GM19240 (cell line): ENCODE results near the gene RPL13.
A peak's percentile ranks its signal among the peaks of the same experiment; 100 is the strongest.
"Not testable (repeated sequence)": the region's sequence is repeated elsewhere in the genome, so short reads cannot be mapped to it uniquely, and the experiment has no call there.

Experiments used
- DNase-seq: peaks from one replicate; pipeline ENCODE4 v3.0.0; 2011; ENCODE audit warnings: low spot score; ENCODE audit not compliant: insufficient read length

The RPL13 gene

DNA sequence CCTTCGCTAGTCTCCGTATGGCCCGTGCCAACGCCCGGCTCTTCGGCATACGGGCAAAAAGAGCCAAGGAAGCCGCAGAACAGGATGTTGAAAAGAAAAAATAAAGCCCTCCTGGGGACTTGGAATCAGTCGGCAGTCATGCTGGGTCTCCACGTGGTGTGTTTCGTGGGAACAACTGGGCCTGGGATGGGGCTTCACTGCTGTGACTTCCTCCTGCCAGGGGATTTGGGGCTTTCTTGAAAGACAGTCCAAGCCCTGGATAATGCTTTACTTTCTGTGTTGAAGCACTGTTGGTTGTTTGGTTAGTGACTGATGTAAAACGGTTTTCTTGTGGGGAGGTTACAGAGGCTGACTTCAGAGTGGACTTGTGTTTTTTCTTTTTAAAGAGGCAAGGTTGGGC, 2.5 kb downstream of the RPL13 start:
- no peak for DNase-seq

DNA sequence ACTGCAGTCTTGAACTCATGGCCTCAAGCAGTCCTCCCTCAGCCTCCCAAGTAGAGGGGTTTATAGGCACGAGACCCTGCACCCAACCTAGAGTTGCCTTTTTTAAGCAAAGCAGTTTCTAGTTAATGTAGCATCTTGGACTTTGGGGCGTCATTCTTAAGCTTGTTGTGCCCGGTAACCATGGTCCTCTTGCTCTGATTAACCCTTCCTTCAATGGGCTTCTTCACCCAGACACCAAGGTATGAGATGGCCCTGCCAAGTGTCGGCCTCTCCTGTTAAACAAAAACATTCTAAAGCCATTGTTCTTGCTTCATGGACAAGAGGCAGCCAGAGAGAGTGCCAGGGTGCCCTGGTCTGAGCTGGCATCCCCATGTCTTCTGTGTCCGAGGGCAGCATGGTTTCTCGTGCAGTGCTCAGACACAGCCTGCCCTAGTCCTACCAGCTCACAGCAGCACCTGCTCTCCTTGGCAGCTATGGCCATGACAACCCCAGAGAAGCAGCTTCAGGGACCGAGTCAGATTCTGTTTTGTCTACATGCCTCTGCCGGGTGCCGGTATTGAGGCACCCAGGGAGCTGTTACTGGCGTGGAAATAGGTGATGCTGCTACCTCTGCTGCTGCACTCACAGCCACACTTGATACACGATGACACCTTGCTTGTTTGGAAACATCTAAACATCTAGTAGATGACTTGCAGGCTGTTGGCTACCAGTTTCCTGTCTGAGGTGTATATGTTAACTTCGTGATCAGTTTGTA, 3.3 kb downstream of the RPL13 start:
- DNase-seq, result no peak

DNA sequence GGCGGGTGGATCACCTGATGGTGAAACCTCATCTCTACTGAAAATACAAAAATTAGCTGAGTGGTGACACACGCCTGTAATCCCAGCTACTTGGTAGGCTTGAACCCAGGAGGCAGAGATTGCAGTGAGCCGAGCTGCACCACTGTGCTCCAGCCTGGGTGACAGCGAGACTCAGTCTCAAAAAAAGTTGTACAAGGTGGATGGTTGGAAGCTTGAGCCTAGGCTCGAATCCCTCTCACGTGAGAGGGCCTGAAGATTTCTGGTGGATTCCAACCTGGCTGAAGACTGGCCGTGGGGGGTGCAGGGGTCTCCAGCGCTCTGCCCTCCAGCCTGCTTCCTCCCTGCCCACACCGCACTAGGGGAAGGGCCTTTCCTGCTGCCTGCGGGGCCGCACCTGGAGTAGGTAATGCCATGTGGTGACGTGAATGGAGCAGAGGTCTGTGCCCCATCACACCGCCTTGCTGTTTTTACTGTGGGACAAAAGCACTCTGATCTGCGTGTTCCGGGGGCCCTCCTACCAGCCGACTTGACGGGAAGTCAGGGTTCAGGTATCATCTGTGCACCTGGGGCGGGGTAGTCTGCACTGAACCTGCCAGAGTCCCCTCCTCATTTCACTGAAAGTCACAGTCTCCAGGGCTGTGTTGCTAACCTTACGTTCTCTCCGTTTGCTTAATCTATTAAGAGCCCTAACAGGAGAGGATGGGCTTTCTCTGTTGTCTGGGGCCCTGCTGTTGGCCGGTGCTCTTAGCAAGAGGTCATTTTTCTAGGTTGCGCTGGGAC, 4.2 kb downstream of the RPL13 start:
- DNase-seq, result no peak

DNA sequence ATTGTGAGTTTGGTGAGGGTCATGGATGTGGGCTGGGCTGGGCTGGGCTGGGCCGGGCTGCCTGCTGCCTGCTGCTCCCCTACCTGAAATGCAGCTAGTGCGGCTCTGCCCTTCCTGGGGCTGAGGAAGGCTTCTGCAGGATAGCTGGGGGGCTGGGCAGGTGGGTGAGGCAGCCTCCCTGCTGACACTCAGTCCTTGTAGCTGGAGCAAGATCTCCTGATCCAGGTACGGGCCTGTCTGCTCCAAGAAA, 4.7 kb downstream of the RPL13 start:
- DNase-seq, result no peak

DNA sequence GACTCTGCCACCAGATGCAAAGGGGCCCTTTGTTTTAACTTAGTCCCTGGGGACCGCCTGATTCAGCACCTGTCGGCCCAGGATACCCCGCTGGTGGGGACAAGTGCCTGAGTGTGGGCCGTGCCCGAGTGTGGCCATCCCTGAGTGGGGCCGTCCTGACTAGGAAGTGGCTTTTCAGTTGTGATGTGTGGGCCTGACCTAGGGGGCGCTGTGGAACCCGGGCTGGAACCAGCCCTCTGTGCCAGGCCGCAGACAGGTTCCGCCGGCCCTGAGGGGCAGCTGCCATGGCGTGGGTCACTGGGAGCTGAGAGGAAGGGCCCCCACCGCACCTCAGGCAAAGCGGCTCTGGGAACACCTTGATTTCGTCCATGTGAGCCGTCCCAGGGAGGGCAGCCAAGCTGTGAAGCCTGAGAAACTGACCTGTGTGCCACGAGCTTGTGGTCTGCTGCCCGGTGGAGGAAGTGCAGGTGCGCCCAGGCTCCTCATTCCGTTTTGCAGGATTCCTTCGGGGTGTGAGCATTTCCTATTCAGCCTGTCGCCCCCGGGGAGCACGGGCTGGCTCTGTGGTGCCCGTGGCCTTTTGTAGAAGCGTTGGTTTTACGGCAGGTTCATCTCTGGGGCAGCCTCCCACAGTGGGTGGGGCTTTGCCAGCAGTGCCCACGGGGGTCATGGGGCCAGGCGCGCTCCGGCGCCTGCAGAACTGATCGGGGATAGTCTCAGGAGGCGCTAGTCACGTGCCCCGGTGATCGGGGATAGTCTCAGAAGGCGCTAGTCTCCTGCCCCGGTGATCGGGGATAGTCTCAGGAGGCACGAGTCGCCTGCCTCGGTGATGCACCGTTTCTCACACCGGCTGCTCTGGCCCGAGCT, 5.3 kb downstream of the RPL13 start:
- DNase-seq, result no peak

DNA sequence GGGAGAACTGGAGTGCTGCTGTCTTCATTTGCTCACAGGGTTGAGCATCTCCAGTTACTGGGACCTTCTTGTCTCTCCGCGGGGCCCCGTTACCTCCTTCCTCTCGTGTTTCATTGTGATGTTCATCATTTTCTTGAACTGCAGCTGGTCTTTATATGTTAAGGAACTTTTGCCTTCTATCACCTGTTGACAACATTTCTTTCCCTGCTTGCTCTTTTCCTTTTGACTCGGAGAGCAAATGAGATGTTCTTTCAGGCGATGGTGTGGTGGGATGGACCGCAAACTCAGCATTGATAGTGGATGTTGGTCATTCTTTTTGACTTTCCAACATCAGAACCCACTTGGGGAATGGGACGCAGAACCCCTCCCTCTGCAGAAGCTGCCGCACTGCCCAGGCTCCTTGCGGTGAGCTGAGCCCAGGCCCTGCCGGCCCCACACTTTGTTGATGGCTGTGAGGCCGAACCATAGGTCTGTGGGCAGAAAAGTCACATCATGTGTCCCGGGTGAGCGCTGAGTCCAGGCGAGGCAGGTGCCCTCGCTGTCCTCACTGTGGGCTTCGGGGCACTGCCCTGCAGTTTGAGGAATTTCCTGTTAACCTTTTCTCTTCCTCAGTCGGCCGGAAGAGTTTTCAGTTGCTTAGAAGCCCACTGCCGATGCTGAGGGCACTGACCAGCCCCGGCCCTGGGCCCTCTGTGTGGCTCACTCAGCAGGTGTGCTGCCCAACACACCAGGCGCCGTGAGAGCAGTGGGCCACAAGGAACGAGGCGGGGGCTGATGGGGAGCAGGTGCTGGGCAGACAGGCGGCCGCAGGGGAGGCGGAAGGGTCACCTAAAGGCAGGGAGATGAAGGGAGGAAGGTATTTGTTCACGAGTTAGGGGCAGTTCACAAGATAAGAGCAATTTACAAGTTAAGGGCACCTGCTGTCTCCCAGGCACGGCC, 7.4 kb downstream of the RPL13 start:
- no peak for DNase-seq

DNA sequence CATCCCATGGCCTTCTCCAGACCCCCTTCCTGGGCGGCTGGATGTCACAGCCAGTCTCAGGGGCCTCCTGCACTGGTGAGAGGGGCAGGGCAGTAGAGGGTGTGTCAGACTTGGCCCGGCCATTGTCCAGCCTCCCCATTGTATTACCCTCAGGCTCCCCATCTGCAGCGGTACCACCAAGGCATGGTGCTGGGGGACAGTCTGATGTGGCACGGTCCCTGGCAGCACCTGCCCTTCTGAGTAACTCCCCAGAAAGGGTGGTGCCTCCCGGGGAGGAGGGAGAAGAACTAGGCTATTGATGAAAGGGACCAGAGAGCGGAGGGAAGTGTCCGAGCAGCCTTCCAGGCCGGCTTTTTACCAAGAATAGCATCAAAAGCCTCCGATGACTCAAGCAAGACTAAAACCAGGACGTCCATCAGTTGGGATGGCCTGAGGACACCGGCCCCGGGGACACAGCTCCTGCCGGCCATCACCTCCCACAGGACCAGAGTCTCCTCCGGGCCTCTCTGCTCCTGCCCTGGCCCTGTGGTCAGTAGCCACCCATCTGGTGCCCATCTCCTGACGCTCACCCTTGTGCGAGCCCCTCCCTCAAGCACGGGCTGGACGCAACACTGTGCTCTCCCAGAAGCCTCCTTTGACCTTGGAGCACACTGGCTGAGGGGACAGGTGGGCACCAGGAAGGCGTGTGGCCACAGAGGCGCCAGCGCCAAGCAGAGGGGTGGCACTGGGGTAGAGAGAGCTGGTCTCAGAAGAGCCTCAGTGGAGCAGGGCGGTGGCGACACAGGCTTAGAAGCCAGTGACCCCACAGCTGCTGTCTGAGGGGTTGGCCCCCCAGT, 9.2 kb downstream of the RPL13 start:
- no peak for DNase-seq

DNA sequence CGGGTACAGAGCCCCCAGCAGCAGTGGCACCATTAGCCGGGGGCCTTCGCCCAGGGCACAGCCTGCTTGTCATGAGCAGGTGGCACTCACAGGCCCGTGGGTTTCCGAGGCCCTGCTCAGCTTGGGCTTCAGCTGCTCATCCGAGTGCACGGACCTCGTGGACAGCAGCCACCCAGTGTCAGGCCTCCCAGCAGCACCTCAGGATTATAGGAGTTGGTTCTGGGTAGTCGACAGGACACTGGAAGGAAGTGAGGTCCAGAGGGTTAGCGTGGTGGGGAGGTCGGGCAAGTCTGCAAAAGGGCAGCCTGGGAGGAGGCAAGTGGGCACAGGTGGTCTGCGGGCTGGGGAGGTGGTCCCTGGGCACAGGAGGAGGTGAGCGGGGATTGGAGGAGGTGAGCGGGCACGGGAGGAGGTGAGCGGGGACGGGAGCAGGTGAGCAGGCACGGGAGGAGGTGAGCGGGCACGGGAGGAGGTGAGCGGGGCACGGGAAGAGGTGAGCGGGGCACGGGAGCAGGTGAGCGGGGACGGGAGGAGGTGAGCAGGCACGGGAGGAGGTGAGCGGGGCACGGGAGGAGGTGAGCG, 10.0 kb downstream of the RPL13 start:
- DNase-seq, result no peak

DNA sequence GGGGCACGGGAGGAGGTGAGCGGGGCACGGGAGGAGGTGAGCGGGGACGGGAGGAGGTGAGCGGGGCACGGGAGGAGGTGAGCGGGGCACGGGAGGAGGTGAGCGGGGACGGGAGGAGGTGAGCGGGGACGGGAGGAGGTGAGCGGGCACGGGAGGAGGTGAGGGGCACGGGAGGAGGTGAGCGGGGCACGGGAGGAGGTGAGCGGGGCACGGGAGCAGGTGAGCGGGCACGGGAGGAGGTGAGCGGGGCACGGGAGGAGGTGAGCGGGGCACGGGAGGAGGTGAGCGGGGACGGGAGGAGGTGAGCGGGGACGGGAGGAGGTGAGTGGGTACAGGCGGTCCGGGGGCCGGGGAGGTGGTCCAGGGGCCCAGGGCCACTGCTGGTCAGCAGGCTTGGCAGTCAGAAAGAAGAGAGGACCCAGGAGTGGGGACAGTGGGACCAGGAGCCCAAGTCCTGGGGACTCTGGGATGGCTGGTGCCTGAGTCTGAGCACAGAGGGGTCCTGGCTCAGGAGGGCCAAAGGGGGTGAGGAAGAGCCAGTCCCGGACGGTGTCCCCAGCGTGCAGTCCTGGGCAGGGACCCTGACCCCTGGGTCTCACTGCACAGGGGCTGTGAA, 10.6 kb downstream of the RPL13 start:
- DNase-seq, result not testable (repeated sequence)

DNA sequence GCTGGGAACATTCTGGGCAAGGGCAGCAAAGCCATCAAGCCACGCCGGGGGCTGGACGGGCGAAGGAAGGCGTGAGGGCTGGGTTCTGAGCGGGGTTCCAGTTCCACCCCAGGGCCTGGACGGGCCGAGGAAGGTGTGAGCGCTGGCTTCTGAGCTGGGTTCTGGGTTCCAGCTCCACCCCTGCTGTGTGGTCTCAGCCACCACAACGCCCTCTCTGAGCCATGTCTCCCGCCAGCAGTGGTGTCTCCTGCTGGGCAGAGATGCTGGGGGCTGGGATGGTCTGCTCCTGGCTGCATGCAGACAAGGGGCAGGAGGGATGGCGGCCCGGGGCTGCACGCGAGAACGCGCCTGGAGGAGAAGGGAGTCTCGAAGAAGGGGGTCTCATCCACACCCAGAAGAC, 11.2 kb downstream of the RPL13 start:
- DNase-seq, result no peak

DNA sequence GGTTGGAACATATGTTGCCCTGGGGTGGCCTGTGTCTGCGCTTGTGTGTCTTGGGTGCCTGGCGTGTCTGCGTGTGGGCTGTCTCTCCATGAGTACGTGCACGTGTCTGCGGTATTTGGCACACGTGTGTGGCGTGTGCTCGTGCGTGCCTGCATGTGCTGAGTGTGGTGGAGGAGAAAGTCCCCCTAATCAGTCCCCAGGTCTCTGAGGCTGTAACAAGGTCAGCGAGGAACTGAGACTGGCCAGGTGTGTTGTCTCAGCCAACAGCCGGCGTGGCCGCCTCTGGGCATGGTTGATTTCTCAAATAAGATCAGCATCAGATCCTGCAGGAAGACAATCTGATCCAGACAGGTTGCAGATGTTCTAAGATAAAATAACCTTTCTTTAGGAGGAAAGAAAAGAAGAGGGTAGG, 11.6 kb downstream of the RPL13 start:
- no peak for DNase-seq

DNA sequence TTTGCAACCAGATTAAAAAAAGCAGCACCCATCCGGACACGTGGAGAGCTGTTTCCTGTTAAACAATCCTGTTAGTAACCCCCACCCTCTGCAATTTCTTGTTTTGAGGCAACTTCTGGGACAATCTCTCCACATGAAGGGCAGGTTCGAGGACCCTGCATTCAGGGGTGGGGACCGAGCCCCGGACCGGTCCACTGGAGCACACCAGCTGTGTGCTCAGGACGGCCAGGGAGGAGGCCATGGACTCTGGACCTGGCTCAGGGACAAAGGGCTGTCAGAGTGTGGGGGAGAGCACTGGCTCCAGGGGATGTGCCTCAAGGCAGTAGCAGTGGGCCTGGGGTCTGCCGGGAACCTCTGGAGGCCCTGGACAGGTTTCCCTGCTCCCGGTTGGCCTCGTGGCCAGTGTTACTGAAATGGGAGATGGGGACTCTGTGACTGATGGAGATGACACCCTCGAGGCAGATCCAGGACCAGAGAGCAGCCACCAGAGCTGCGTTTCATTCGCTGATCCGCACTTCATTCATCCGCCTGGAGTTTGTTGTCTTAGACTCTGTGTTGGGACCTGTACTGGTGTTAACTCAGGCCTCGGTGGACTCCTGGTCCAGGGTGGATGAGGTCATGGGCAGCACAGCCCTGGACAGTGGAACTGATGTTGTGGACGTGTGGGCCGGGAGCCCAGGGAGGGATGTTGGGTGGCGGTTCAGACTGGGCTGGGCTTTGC, 12.2 kb downstream of the RPL13 start:
- no peak for DNase-seq

DNA sequence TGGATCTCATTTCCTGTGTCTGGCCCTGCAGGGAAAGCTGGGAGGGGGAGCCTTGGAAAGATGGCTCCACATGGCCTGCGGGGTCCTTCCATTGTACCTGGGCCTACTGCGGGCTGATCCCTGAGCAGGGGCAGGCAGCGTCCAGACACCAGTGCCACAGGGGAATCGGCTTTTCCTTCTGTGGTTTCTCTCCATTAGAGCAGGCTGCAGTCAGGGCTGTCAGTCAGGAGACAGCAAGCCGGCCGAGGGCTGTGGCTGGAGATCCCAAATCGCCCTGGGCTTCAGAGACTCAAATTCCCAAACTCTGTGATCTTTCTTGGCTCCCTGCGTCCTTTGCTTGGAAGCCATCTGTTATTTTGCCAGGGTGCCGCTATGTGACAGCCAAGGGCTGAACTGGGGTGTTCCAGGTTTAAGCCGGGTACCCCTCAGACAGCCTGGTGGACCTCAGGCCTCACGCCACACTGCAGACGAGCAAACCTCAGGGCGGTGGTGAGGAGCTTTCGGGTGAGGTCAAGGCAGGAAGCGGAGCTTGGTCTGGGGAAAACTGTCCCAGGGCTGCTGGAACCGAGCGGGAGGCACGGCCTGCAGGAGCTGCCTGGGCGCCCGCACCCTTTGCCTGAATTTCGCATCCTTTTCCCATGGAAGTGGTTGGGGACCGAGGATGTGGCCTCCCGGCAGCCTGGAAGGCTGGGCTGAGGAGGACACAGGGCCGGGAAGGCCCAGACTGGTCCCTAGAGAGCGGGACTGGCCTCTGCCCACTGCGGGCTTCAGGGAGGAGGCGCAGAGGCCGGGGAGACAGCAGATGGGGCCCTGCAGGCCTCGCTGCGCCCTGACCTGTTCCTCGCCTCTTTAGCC, 13.6 kb downstream of the RPL13 start:
- DNase-seq, result no peak

DNA sequence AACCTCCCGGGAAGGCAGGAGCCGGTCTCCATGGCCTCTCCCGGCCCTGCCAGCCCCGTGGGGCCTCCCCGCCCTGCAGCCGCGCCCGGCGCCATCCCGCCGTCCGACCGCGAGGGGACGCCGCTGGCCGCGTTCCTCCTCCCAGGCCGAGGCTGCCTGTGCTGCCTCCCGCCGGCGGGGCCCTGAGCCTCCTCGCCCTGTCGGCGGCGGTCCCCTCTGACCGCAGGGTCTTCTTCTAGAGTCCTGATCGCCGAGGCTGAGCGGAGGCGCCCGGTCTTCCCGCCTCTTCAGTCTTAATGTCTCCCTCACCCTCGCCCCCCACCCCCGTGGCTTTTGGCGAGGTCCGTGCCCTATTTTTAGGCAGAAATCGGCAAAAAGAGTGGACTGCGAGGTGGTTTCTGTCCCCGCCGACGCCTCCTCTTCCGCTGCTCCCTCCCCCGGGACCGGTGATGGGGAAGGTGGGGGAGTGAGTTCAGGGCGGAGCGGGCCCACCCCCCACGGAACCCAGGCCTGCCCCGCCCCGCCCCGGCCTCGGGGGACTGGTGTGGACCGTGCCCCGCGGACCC, 14.3 kb downstream of the RPL13 start:
- peak; percentile 83 for DNase-seq

DNA sequence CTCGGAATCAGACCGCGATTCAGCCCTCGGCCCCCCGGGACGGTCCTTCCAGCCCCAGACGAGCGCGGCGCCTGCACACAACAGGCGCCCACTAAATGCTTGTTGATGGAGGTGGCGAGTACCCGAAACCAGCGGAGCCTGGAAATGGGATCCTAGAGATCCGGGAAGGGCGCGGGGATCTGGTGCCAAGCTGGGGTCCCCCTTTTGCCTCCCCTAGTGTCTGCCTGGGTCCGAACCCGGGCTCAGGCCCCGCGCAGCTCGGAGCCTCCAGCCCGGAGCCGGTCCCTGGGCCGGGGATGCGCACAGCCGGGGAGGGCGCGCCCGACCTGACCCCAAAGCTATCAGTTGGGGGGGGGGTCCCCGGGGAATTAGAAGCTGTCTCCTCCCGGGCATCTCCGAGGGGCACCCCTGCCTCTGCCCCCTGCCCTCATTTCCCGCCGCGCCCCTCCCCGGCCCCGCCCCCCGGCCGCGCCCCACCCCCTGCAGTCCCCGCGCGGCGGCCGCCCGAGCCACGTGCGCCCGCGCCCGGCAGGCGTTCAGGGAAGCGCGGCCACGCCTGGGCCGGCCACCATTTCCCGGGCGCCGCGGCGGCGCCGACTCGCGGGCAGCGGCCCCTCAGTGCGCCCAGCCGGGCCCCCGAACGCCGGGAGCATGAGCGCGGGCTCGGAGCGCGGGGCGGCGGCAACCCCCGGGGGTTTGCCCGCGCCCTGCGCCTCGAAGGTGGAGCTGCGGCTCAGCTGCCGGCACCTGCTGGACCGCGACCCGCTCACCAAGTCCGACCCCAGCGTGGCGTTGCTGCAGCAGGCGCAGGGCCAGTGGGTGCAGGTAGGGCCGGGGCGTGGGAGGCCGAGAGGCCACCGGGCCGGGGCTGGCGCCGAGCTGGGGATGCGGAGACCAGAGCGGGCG, 15.0 kb downstream of the RPL13 start, which contains the start of gene CPNE7:
Gene CPNE7 (plus strand): TSS at position 512 of the 906 bp plus-strand sequence. CDS start 140 bp downstream, at position 652.
- peak; percentile 63 for DNase-seq
